Hepatocyte (in vitro differentiated cells): Measurements from ENCODE around the gene CDKL2. TPM values are rescaled to one million over a fixed set of nuclear protein-coding genes. Genes with fewer than 3 reads are reported as not detected.

ENCODE experiments used
- DNase-seq: peaks from one replicate; pipeline ENCODE4 v3.0.0-alpha.2; 2016; ENCODE audit warnings: low spot score
- H2AFZ ChIP-seq: fragments of 200-600 bp; sonication (generic); 2 replicates; pipeline ENCODE4 v1.6.0; 2016; ENCODE audit warnings: antibody characterized with exemption, mild to moderate bottlenecking
- H3K27ac ChIP-seq: fragments of 200-600 bp; sonication (generic); 2 replicates; pipeline ENCODE4 v1.5.1; 2016; ENCODE audit warnings: mild to moderate bottlenecking
- H3K27me3 ChIP-seq: fragments of 200-600 bp; sonication (generic); 2 replicates; pipeline ENCODE4 v1.6.1; 2016
- H3K36me3 ChIP-seq: fragments of 200-600 bp; sonication (generic); replicated peaks from 2 replicates; pipeline ENCODE4 v1.5.1; 2016; ENCODE audit warnings: low read depth; ENCODE audit not compliant: insufficient read depth
- H3K4me1 ChIP-seq: fragments of 200-600 bp; sonication (generic); 2 replicates; pipeline ENCODE4 v1.5.1; 2016; ENCODE audit warnings: mild to moderate bottlenecking, moderate library complexity; ENCODE audit not compliant: insufficient read depth
- H3K4me2 ChIP-seq: fragments of 200-600 bp; sonication (generic); 2 replicates; pipeline ENCODE4 v1.6.0; 2016
- H3K4me3 ChIP-seq: fragments of 200-600 bp; sonication (generic); 2 replicates; pipeline ENCODE4 v1.5.1; 2016; ENCODE audit warnings: mild to moderate bottlenecking
- H3K79me2 ChIP-seq: fragments of 200-600 bp; sonication (generic); 2 replicates; pipeline ENCODE4 v1.6.0; 2017; ENCODE audit warnings: mild to moderate bottlenecking
- H3K9me2 ChIP-seq: fragments of 200-600 bp; sonication (generic); replicated peaks from 2 replicates; pipeline ENCODE4 v1.6.0; 2017; ENCODE audit warnings: mild to moderate bottlenecking; ENCODE audit not compliant: insufficient read depth
- H3K9me3 ChIP-seq: fragments of 200-600 bp; sonication (generic); 2 replicates; pipeline ENCODE4 v1.5.1; 2016; ENCODE audit warnings: low read depth, mild to moderate bottlenecking
- H4K20me1 ChIP-seq: fragments of 200-600 bp; sonication (generic); 2 replicates; pipeline ENCODE4 v1.6.0; 2016; ENCODE audit warnings: mild to moderate bottlenecking; ENCODE audit not compliant: insufficient read depth, poor library complexity, severe bottlenecking
- CTCF ChIP-seq: fragments of 200-600 bp; sonication (generic); IDR thresholded peaks from 2 replicates; pipeline ENCODE4 v1.5.1; 2016; ENCODE audit warnings: antibody characterized with exemption, mild to moderate bottlenecking; ENCODE audit not compliant: poor library complexity
- EZH2 ChIP-seq: fragments of 200-600 bp; sonication (generic); IDR thresholded peaks from 2 replicates; pipeline ENCODE4 v1.6.1; 2016; ENCODE audit warnings: antibody characterized with exemption, mild to moderate bottlenecking, borderline replicate concordance
- EZH2phosphoT487 ChIP-seq: fragments of 200-600 bp; sonication (generic); IDR thresholded peaks from one replicate; pipeline ENCODE4 v1.6.1; 2018; ENCODE audit warnings: antibody characterized with exemption, mild to moderate bottlenecking, low read depth, moderate library complexity; ENCODE audit not compliant: unreplicated experiment, severe bottlenecking
- WGBS: methylation state at CpG from one replicate; pipeline ENCODE4 v1.1.6; 2016; ENCODE audit warnings: low lambda C conversion rate; ENCODE audit errors: missing lambda C conversion rate; 5-methylcytosine and 5-hydroxymethylcytosine counted together
- polyA plus RNA-seq: library from polyadenylated mRNA; unstranded; fragments of >200 nt; fragmentation: Nextera tagmentation; extraction: Ambion mirVana; gene quantifications from 2 replicates; pipeline ENCODE4 v1.2.1, GENCODE V29; 2016
- total RNA-seq: library from RNA; depleted of rRNA; stranded (reverse); fragments of >200 nt; gene quantifications from 2 replicates; pipeline ENCODE4 v1.2.3, GENCODE V29; 2014

The CDKL2 gene
- total and polyA plus RNA-seq, 2 experiments from 2014 or later, result 0.83 to 1.9 TPM

GRCh38 chr4:75565481-75565880 is 64.8 kb downstream of the CDKL2 start:
- H3K27ac ChIP-seq, result no peak overlapping the region
- no peaks in the 10 kb centered on the region for H4K20me1 ChIP-seq

GRCh38 chr4:75564023-75564422 is 66.3 kb downstream of the CDKL2 start:
- no peak overlapping the region for H3K27ac ChIP-seq
- no peak for TF ChIP-seq EZH2phosphoT487
- no peak for TF ChIP-seq CTCF
- no peak for TF ChIP-seq EZH2
- H2AFZ ChIP-seq, result no peak overlapping the region
- no peaks in the 10 kb centered on the region for H3K27me3 ChIP-seq
- H3K36me3 ChIP-seq, result no peaks in the 10 kb centered on the region
- H3K9me3 ChIP-seq, result no peaks in the 10 kb centered on the region
- no peak overlapping the region for H3K4me3 ChIP-seq
- no peaks in the 10 kb centered on the region for H3K4me1 ChIP-seq
- WGBS, result 92% methylated on average over 11 of the region's 11 CpGs
- no peaks in the 10 kb centered on the region for H4K20me1 ChIP-seq
- H3K4me2 ChIP-seq, result no peak overlapping the region
- no peaks in the 10 kb centered on the region for H3K9me2 ChIP-seq
- no peak for DNase-seq
- H3K79me2 ChIP-seq, result no peaks in the 10 kb centered on the region

More at GRCh38 chr4:75565481-75565880, 64.8 kb downstream of the CDKL2 start:
- Histone ChIP-seq H3K27me3 (no peaks in the 10 kb centered on the region), H3K9me3 (no peaks in the 10 kb centered on the region), H3K9me2 (no peaks in the 10 kb centered on the region), H3K4me1 (no peaks in the 10 kb centered on the region), H3K79me2 (no peaks in the 10 kb centered on the region), H3K4me3 (no peak overlapping the region), H2AFZ (no peak overlapping the region), H3K36me3 (no peaks in the 10 kb centered on the region), H3K4me2 (no peak overlapping the region)
- DNase-seq, result no peak
- TF ChIP-seq EZH2 (no peak), CTCF (no peak), EZH2phosphoT487 (no peak)

GRCh38 chr4:75561789-75562188 is 68.5 kb downstream of the CDKL2 start:
- Histone ChIP-seq H4K20me1 (no peaks in the 10 kb centered on the region), H3K9me3 (no peaks in the 10 kb centered on the region), H2AFZ (no peak overlapping the region), H3K4me1 (no peaks in the 10 kb centered on the region), H3K27me3 (no peaks in the 10 kb centered on the region), H3K9me2 (no peaks in the 10 kb centered on the region), H3K4me3 (no peak overlapping the region), H3K36me3 (no peaks in the 10 kb centered on the region), H3K27ac (no peak overlapping the region), H3K79me2 (no peaks in the 10 kb centered on the region), H3K4me2 (no peak overlapping the region)
- 63% methylated on average over 8 of the region's 8 CpGs for WGBS
- no peak for TF ChIP-seq EZH2
- TF ChIP-seq EZH2phosphoT487, result no peak
- no peak for TF ChIP-seq CTCF
- DNase-seq, result no peak

GRCh38 chr4:75557696-75558095 is 72.6 kb downstream of the CDKL2 start:
- H3K36me3 ChIP-seq, result no peaks in the 10 kb centered on the region
- no peaks in the 10 kb centered on the region for H3K4me1 ChIP-seq
- no peaks in the 10 kb centered on the region for H3K9me2 ChIP-seq
- no peak overlapping the region for H3K27ac ChIP-seq
- no peaks in the 10 kb centered on the region for H3K79me2 ChIP-seq
- H4K20me1 ChIP-seq, result no peaks in the 10 kb centered on the region
- WGBS, result 87% methylated on average over 8 of the region's 8 CpGs
- H3K4me3 ChIP-seq, result no peak overlapping the region
- no peak overlapping the region for H3K4me2 ChIP-seq
- H3K9me3 ChIP-seq, result no peaks in the 10 kb centered on the region
- no peak overlapping the region for H2AFZ ChIP-seq
- DNase-seq, result no peak
- H3K27me3 ChIP-seq, result no peaks in the 10 kb centered on the region
- TF ChIP-seq EZH2phosphoT487, result no peak
- no peak for TF ChIP-seq EZH2
- TF ChIP-seq CTCF, result no peak
